OCI-LY1 (cell line): ENCODE results near the gene MAN1B1.

Experiments
- CTCF ChIP-seq: fragments of 200-600 bp; sonication (generic), shearing (Covaris generic); IDR thresholded peaks from 2 replicates; pipeline ENCODE4 v1.5.1; 2017; ENCODE audit warnings: mild to moderate bottlenecking, antibody characterized with exemption, low read length, moderate library complexity, mixed read lengths
- EZH2 ChIP-seq: fragments of 200-600 bp; sonication (generic), shearing (Covaris generic); IDR thresholded peaks from 2 replicates; pipeline ENCODE4 v1.8.0; 2017; ENCODE audit warnings: borderline replicate concordance, mixed run types, mild to moderate bottlenecking, antibody characterized with exemption, low read length, moderate library complexity, mixed read lengths

- TF ChIP-seq CTCF (no peak), EZH2 (no peak)
These were observed 18.0 kb upstream of the MAN1B1 start for GRCh38 chr9:137068539-137069507.
